Gastroesophageal sphincter (tissue), 3 donors: ENCODE results near the gene ETFB.

Source experiments
- CTCF ChIP-seq, 4 experiments: fragments of 200-600 bp in 2 of 4; fragments of 450-650 bp in 2 of 4; sonication (generic) in 1 of 4; IDR thresholded peaks; one replicate each; pipeline ENCODE4 v1.5.1; 2017 to 2019; ENCODE audit warnings: antibody characterized with exemption in 4 of 4, mild to moderate bottlenecking in 2 of 4, moderate library complexity in 2 of 4
- POLR2AphosphoS5 ChIP-seq: sonication (generic); formaldehyde crosslinking; IDR thresholded peaks from one replicate; pipeline ENCODE4 v1.6.1; 2017; ENCODE audit warnings: antibody characterized with exemption

- TF ChIP-seq CTCF (IDR thresholded peaks at IDR 0.05) (no peak), POLR2AphosphoS5 (no peak)
Observed at GRCh38 chr19:51382004-51382403, 15.8 kb upstream of the ETFB start.
